Astrocyte (in vitro differentiated cells and primary cell): Measurements from ENCODE around the gene CASK. TPM values are rescaled to one million over a fixed set of nuclear protein-coding genes. Genes with fewer than 3 reads are reported as not detected.

Experiments used
- DNase-seq: peaks from one replicate; pipeline ENCODE4 v3.0.0-alpha.2; 2010; ENCODE audit warnings: low read depth
- FAIRE-seq: peaks from 2 replicates; lab custom pipeline; 2011; peaks lifted over from hg19 to GRCh38; lab: Jason Lieb, UNC
- H2AFZ ChIP-seq: 2 replicates; pipeline ENCODE4 v1.6.0; 2012; ENCODE audit warnings: low read depth, low read length, inconsistent platforms
- H3K27ac ChIP-seq: 2 replicates; pipeline ENCODE4 v1.5.1; 2011; ENCODE audit warnings: low read depth, low read length, inconsistent platforms
- H3K27me3 ChIP-seq: 2 replicates; pipeline ENCODE4 v1.6.0; 2011; ENCODE audit warnings: low read length, inconsistent platforms; ENCODE audit not compliant: insufficient read depth
- H3K36me3 ChIP-seq: 2 replicates; pipeline ENCODE4 v1.5.1; 2011; ENCODE audit warnings: low read length, inconsistent platforms; ENCODE audit not compliant: insufficient read depth
- H3K4me1 ChIP-seq: 2 replicates; pipeline ENCODE4 v1.5.1; 2011; ENCODE audit warnings: low read length, inconsistent platforms; ENCODE audit not compliant: insufficient read depth
- H3K4me2 ChIP-seq: 2 replicates; pipeline ENCODE4 v1.6.0; 2012; ENCODE audit warnings: low read length, inconsistent platforms
- H3K4me3 ChIP-seq: 2 replicates; pipeline ENCODE4 v1.5.1; 2011; ENCODE audit warnings: low read depth, mild to moderate bottlenecking, low read length, inconsistent platforms; ENCODE audit not compliant: insufficient read depth
- H3K79me2 ChIP-seq: 2 replicates; pipeline ENCODE4 v1.6.0; 2012; ENCODE audit warnings: mild to moderate bottlenecking, low read length, inconsistent platforms; ENCODE audit not compliant: insufficient read depth
- H3K9ac ChIP-seq: 2 replicates; pipeline ENCODE4 v1.6.0; 2012; ENCODE audit warnings: mild to moderate bottlenecking, low read length, inconsistent platforms
- H3K9me3 ChIP-seq: 2 replicates; pipeline ENCODE4 v1.5.1; 2012; ENCODE audit warnings: low read depth, mild to moderate bottlenecking, low read length, inconsistent platforms; ENCODE audit not compliant: insufficient read depth
- H4K20me1 ChIP-seq: 2 replicates; pipeline ENCODE4 v1.6.0; 2012; ENCODE audit warnings: low read length, inconsistent platforms; ENCODE audit not compliant: insufficient read depth
- H3K27ac Mint-ChIP-seq: one replicate; pipeline ENCODE4 v1.8.0; 2021; ENCODE audit warnings: mild to moderate bottlenecking, mixed read lengths; ENCODE audit not compliant: unreplicated experiment
- H3K27me3 Mint-ChIP-seq: one replicate; pipeline ENCODE4 v1.8.0; 2021; ENCODE audit warnings: low read depth, mixed read lengths; ENCODE audit not compliant: unreplicated experiment
- H3K36me3 Mint-ChIP-seq: one replicate; pipeline ENCODE4 v1.8.0; 2021; ENCODE audit warnings: low read depth, mixed read lengths; ENCODE audit not compliant: unreplicated experiment
- H3K4me1 Mint-ChIP-seq: one replicate; pipeline ENCODE4 v1.8.0; 2021; ENCODE audit warnings: low read depth, mixed read lengths; ENCODE audit not compliant: unreplicated experiment
- H3K4me3 Mint-ChIP-seq: one replicate; pipeline ENCODE4 v1.8.0; 2021; ENCODE audit warnings: mild to moderate bottlenecking, moderate library complexity, mixed read lengths; ENCODE audit not compliant: unreplicated experiment
- H3K9me3 Mint-ChIP-seq: one replicate; pipeline ENCODE4 v1.8.0; 2021; ENCODE audit warnings: mild to moderate bottlenecking, mixed read lengths; ENCODE audit not compliant: unreplicated experiment
- CTCF ChIP-seq: IDR thresholded peaks from 2 replicates; pipeline ENCODE4 v1.5.1; 2011; ENCODE audit warnings: low read depth, mild to moderate bottlenecking, inconsistent platforms, low read length, moderate library complexity; ENCODE audit not compliant: insufficient read depth
- EZH2 ChIP-seq: IDR thresholded peaks from 2 replicates; pipeline ENCODE4 v1.6.1; 2012; ENCODE audit warnings: mild to moderate bottlenecking, low read length, inconsistent platforms; ENCODE audit not compliant: insufficient read depth
- total RNA-seq: library from RNA; stranded (reverse); gene quantifications from 2 replicates; pipeline ENCODE4 v1.2.1, GENCODE V29; 2021

CASK gene
- total RNA-seq, 1 donor from 2014 or later = 99.3 TPM

DNA sequence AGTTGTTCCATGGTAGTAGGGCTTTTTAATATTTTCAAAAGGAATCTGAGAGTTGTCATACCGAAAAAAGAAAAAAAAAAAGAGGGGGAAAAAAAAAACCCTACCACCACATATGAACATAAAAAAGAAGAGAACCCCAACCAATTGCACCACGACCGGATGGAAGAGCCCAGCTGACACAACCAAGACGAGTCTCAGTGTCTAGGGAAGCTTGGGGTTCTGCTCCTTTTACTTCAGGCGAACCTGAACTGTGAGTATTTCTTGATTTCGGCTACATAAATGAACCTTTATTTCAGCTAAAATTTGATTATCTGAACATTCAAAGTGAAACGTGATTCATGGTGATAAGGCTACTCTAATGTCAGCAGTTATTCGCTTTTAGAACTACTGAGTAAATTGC lies 234.5 kb downstream of the CASK start, which contains the start of gene GPR34:
Gene GPR34, plus strand, starts transcription at position 139 of the 400 bp plus-strand sequence. CDS start 6,661 bp downstream, outside the sequence.
- Histone ChIP-seq H3K4me3 (no peak within 1 kb of the TSS), H2AFZ (no peak within 1 kb of the TSS), H3K27ac (no peak within 1 kb of the TSS), H3K4me1 (no peaks in the 10 kb centered on the region), H3K9ac (no peak within 1 kb of the TSS), H4K20me1 (no peaks in the 10 kb centered on the region), H3K36me3 (no peaks in the 10 kb centered on the region), H3K9me3 (no peaks in the 10 kb centered on the region), H3K4me2 (no peak within 1 kb of the TSS), H3K79me2 (no peaks in the 10 kb centered on the region), H3K27me3 (no peaks in the 10 kb centered on the region)
- Mint-ChIP-seq H3K27ac (no peak within 1 kb of the TSS), H3K4me3 (no peak within 1 kb of the TSS), H3K27me3 (no peaks in the 10 kb centered on the region), H3K4me1 (no peaks in the 10 kb centered on the region), H3K36me3 (no peaks in the 10 kb centered on the region), H3K9me3 (no peaks in the 10 kb centered on the region)
- no peak for DNase-seq
- TF ChIP-seq CTCF (no peak), EZH2 (no peak)
- FAIRE-seq = no peak

DNA sequence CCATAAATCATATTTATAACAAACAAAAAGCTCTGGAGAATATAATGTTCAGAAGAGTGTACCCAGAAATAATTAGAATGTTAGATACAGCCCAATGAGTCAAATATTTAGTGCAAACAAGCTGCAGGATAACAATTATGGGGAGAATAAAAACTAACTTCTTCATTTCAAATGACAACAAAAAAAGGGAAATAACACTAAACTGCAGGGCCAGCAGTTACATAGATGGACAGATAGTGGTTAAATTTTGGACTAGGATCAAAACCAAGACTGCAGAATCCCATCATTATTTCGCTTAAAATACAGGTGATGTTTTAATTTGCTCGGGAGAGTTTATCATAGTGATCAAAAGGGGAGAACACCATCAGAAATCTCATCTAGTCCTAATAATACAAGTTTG lies 235.2 kb downstream of the CASK start:
- Histone ChIP-seq H3K9me3 (no peaks in the 10 kb centered on the region), H3K4me2 (no peak overlapping the region), H3K9ac (no peak overlapping the region), H2AFZ (no peak overlapping the region), H3K36me3 (no peaks in the 10 kb centered on the region), H4K20me1 (no peaks in the 10 kb centered on the region), H3K27me3 (no peaks in the 10 kb centered on the region), H3K79me2 (no peaks in the 10 kb centered on the region), H3K4me3 (no peak overlapping the region), H3K4me1 (no peaks in the 10 kb centered on the region), H3K27ac (no peak overlapping the region)
- Mint-ChIP-seq H3K36me3 (no peaks in the 10 kb centered on the region), H3K27me3 (no peaks in the 10 kb centered on the region), H3K4me3 (no peak overlapping the region), H3K27ac (no peak overlapping the region), H3K4me1 (no peaks in the 10 kb centered on the region), H3K9me3 (no peaks in the 10 kb centered on the region)
- FAIRE-seq (peak; percentile 97), DNase-seq (no peak)
- TF ChIP-seq EZH2 (no peak), CTCF (no peak)

DNA sequence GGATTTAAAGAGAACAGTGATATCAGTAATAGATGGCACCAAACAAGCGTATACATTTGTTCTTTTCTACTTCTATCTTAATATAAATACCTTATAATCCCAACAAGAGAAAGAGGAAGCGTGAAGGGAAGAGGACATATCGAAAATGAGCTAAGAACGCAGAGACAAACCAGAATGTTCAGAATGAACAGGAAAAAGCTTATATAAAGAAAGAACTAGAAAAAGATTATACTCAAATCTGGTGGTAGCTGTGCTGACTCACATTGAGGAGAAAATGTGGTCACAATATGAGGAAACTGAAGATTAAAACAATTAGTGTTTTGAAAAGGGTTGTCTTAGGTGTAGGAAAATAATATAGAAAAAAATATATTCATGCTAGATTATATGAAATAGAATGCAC lies 236.6 kb downstream of the CASK start:
- Histone ChIP-seq H2AFZ (no peak overlapping the region), H3K4me2 (no peak overlapping the region), H3K9ac (no peak overlapping the region), H3K4me1 (no peaks in the 10 kb centered on the region), H3K27me3 (no peaks in the 10 kb centered on the region), H3K4me3 (no peak overlapping the region), H4K20me1 (no peaks in the 10 kb centered on the region), H3K9me3 (no peaks in the 10 kb centered on the region), H3K36me3 (no peaks in the 10 kb centered on the region), H3K27ac (no peak overlapping the region), H3K79me2 (no peaks in the 10 kb centered on the region)
- no peak for FAIRE-seq
- no peak overlapping the region for H3K27ac Mint-ChIP-seq
- no peak for TF ChIP-seq CTCF
- TF ChIP-seq EZH2 = no peak
- no peaks in the 10 kb centered on the region for H3K27me3 Mint-ChIP-seq
- H3K9me3 Mint-ChIP-seq = no peaks in the 10 kb centered on the region
- DNase-seq = no peak
- H3K36me3 Mint-ChIP-seq = no peaks in the 10 kb centered on the region
- no peaks in the 10 kb centered on the region for H3K4me1 Mint-ChIP-seq
- no peak overlapping the region for H3K4me3 Mint-ChIP-seq
